Measurements from ENCODE around the gene POU2AF3. TPM values are rescaled to one million over a fixed set of nuclear protein-coding genes. Genes with fewer than 3 reads are reported as not detected.
"Not testable (repeated sequence)": the region's sequence is repeated elsewhere in the genome, so short reads cannot be mapped to it uniquely, and the experiment has no call there.

Gene POU2AF3
- total RNA-seq, 1 donor from 2014 or later: 0.58 TPM

- no peak for DNase-seq (ENCODE audit: low spot score)
Measured at GRCh38 chr11:111300569-111300968, 2.2 kb downstream of the POU2AF3 start.

DNA sequence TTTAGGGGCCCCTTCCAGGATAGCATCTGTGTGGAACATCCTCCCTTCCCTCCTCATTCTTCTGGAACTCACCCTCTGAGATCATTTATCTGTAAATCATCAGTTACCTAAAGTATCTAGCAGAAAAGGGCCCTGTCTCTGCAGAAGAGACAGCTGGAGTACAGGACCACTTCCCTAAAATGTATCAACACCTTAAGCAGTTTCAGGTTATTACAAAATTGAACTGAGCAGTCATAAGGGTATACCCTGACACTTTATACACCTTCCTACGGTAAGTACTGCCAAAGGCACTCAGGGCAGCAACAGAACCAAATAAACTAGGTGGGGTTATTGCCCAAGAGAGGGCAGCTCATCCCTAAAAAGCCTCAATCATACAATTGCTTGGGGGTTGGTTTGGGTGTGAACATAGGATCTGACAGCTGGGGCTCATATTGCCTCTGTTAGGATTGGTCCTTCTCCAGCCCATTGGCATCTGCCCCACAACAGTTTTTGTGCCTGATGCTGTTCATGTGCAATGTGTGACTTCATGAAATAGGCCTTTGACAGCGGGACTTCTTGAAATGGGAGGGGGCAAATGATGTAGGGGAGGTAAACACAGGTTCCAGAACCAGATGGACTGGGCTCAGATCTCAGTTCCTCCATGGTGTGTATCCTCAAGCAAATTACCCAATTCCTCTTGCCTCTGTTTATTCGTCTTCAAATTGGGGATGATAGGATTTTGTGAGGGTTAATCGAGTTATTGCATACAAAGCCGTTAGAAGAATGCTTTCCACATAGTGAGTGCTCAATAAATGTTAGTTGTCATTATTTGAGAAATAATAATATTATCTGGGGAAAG, 2.9 kb downstream of the POU2AF3 start:
- DNase-seq (ENCODE audit: low spot score): no peak

DNA sequence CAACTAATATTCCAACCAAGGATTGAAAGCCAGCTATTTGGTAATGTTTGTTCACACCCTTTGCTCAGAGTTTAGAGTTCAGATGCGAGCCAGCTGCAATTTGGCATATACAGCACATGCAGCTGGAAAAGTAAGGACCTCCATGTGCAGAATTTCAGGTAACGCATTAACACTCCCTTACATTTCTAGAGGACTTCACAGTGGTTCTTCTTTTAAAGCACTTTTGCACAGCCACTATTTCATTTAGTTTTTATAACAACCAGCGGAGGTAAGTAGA, 3.4 kb downstream of the POU2AF3 start:
- DNase-seq (ENCODE audit: low spot score): no peak

DNA sequence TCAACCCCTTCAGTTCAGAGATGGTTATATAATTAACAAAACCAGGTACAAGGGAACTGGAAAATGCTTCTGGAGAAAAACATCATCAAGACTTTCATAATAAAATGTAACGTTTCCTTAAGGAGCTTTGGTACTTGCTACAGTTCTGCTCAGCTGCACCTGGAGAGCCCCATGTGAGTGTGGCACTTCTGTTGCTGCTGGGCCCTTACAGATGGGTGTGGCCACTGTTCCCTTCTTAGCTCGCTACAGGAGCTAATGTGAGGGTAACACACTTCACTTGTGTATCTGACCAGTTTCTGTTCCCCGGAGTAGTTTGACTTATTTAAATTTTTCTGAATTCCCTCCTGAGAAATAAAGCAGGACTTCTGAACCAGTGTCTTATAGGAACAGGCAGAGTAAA, 4.0 kb downstream of the POU2AF3 start:
- no peak for DNase-seq (ENCODE audit: low spot score)

- DNase-seq (ENCODE audit: low spot score): no peak
Measured at GRCh38 chr11:111303461-111303860, 5.1 kb downstream of the POU2AF3 start.

DNA sequence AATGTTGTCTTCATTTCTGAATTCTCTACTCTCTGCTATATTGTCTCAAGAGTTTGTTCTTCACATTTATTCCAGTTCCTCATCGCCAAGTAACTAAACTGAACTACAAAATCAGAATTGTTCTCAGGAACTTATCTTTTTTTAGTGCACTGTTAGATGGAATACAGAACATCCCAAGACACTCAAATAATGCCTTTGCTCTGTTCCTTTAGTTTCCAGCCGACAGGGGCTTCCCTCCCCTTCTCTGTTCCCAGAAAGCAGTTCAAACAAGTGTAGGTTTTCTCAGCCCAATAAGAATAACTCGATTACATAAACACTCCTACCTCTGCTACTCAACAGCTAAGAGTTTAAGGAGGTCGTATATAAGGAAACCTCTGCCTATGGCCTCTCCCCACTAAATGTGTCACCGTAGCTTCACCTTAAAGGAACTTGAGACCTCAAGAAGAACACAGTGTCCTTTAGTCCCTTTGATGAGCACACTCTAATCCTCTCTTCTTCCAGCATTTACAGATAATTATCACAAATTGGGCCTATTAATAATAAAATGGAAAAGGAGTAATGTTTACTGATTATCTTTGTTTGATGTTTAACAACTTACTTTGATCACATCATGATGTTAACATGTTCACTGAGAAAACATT, 6.9 kb downstream of the POU2AF3 start:
- DNase-seq (ENCODE audit: low spot score): no peak

GRCh38 chr11:111305876-111306275, 7.5 kb downstream of the POU2AF3 start:
- DNase-seq (ENCODE audit: low spot score): no peak

DNA sequence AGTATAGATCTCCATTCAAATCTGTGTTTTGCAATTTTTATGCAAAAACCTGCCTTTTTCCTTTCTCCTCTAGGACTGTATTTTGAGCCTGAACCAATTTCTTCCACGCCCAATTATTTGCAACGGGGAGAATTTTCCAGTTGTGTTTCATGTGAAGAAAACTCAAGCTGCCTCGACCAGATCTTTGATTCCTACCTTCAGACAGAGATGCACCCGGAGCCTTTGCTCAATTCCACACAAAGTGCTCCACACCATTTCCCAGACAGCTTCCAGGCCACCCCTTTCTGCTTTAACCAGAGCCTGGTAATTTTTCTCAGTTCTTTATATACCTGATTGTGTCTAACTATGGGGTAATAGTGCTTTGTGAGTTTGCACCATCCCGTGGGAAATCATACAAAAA, 8.0 kb downstream of the POU2AF3 start:
- DNase-seq (ENCODE audit: low spot score): no peak

DNA sequence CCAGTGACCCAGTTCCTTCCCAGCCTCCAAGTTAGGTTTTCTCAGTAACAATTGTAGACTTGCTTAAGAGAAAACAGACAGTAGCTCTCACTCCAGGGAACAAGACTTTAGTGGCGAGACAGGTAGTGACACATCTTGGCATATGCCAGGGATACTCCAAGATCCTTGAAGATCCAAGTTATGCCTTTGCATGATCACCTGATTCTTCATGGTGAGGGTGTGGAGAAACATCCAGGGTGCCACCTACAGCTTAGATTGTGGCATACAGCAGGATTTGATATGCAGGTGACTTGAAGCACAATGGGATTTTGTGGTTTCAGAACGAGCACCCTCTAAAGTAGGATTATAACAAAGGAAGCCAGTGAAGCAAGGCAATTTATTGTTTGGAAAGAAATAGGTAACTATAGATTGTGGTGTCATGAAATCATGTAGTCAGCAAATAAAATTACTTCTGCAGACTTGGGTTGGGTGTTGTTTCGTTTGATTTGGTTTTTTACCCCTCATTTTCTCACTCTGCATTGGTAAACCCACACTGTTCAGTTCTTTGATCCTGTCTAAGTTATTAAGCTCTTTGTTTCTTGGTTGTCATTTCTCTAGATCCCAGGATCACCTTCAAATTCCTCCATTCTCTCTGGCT, 9.2 kb downstream of the POU2AF3 start:
- DNase-seq (ENCODE audit: low spot score): no peak

GRCh38 chr11:111308140-111308539, 9.8 kb downstream of the POU2AF3 start:
- no peak for DNase-seq (ENCODE audit: low spot score)

- DNase-seq (ENCODE audit: low spot score): no peak
Measured at GRCh38 chr11:111309215-111309915, 11.0 kb downstream of the POU2AF3 start.

GRCh38 chr11:111310088-111310487, 11.7 kb downstream of the POU2AF3 start:
- DNase-seq (ENCODE audit: low spot score): no peak

DNA sequence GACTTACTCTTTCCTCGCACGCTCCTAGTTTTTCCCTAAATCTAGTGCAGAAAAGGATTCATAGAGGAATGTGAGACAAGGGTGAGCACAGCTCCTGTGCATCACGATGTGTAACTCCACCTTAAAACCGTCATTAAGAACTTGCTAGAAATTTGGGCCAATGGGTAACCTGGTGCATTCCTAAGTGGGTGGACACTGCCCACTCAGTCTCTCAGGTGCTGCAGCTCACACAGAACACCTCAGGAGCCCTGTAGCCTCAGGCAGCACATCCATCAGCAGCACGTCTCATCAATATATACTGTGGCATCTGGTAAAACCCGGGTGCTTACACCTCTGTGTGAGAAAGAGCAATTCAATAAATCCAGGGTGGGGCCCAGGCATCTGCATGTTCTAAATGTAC, 12.4 kb downstream of the POU2AF3 start:
- no peak for DNase-seq (ENCODE audit: low spot score)

- DNase-seq (ENCODE audit: low spot score): no peak
Measured at GRCh38 chr11:111312076-111312475, 13.7 kb downstream of the POU2AF3 start.

GRCh38 chr11:111319296-111319695, 20.9 kb downstream of the POU2AF3 start:
- DNase-seq (ENCODE audit: low spot score): no peak

GRCh38 chr11:111320199-111320598, 21.9 kb downstream of the POU2AF3 start:
- DNase-seq (ENCODE audit: low spot score): not testable (repeated sequence)

GRCh38 chr11:111320728-111321568, 22.6 kb downstream of the POU2AF3 start:
- no peak for DNase-seq (ENCODE audit: low spot score)

- DNase-seq (ENCODE audit: low spot score): no peak
Measured at GRCh38 chr11:111322534-111322933, 24.2 kb downstream of the POU2AF3 start.

DNA sequence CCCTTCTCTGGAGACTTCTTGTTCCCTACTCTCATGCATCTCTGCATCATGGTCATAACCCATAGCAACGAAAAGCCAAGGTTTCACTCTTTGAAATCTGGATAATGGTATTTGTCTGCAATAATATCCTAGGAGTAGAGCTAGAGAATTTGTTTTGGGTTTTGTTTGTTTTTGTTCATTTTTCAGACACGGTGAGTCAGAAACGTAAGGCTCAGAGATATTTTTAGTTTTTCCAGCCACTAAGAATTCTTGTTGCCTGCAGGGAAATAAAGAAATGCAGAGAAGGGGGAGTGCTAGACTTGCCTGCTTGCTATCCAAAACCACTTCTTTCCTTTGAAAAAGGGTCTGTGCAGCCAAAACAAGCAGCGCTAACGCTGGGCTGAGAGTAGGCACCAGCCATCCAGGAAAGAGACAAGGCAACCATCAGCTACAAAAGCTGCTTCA, 26.0 kb downstream of the POU2AF3 start:
- DNase-seq (ENCODE audit: low spot score): no peak

GRCh38 chr11:111325259-111325658, 26.9 kb downstream of the POU2AF3 start:
- no peak for DNase-seq (ENCODE audit: low spot score)

DNA sequence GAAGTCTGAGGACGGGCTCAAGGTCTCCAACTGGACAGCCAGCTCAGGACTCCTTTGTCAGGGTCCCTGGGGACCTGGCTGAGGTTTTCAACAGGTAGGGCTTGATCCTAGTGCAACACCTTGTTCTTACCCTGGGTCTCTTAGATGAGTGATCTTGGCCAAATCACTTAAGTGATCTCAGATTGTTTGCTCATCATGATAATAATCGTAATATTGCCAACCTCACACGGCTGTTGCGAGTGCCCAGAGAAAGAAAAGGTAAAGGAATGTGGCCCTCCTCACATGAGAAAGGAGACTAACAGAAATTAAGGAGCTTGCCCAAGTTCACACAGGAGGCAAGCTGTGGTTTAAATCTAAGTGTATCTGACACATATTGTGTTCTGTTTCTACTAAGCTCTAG, 28.5 kb downstream of the POU2AF3 start:
- no peak for DNase-seq (ENCODE audit: low spot score)

Data from mesenteric fat pad (tissue), 1 donor.